HG02798 (cell line): ENCODE data around the gene NUP62.

Source experiments
- ATAC-seq: cut with Tn5 transposase; IDR thresholded peaks from one replicate; pipeline ENCODE4 v1.9.1; 2021; ENCODE audit warnings: mild to moderate bottlenecking; ENCODE audit not compliant: unreplicated experiment, poor library complexity

The NUP62 gene

DNA sequence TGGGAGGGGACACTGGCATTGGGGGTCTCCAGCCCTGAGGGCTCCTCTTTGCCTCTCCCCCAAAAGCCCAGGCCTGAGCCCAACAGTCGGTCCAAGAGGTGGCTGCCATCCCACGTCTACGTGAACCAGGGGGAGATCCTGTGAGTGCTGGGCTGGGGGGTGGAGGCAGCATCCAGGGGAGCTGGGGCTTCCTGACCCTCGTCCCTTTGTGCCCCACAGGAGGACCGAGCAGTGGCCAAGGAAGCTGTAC is 71.5 kb downstream of the NUP62 start:
- no peak for ATAC-seq

DNA sequence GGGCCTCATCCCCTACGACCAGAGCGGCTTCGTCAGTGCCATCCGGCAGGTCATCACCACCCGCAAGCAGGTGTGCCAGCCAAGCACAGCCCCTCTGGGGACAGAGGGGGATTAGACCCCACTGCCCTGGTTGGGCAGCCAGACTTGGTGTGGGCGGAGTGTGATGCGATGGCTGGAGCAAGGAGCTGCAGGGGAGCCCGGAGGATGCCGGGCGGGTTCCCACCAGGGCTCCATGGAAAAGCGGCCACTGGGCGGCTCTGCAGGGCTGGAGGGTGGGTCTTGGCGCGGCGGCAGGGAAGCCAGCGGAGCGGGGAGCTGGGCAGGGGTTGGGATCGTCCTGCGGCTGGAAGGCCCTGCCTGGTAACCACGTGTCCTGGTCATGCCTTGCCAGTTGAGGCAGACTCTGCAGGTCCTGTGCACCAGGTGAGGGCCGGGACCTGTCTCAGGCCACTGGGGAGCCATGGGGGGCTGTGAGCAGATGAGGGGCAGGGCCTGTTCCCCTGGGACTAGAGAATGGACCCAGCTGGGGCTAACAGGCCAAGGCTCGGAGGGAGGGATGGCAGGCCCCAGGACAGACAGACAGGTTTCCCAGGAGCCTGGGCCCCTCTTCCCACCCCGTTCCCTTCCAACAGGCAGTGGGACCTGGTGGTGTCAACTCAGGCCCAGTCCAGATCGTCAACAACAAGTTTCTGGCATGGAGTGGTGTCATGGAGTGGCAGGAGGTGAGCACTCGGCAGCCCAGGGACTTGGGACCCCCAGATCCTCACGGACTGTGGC is 72.1 kb downstream of the NUP62 start:
- ATAC-seq: no peak
